ENCODE data around the gene DOCK1. TPM values are rescaled to one million over a fixed set of nuclear protein-coding genes. Genes with fewer than 3 reads are reported as not detected.

DOCK1 gene
- total RNA-seq, 2 experiments from 2014 or later: 0.14 to 0.18 TPM

GRCh38 chr10:127313996-127314700 is 408.9 kb downstream of the DOCK1 start:
- Mint-ChIP-seq H3K4me3 (no peak overlapping the region), H3K4me1 (ENCODE audit: low read depth) (no peaks in the 10 kb centered on the region), H3K27ac (no peak overlapping the region), H3K36me3 (ENCODE audit: low read depth) (no peaks in the 10 kb centered on the region), H3K9me3 (no peaks in the 10 kb centered on the region), H3K27me3 (peaks cover 4% of the 10 kb centered on the region)
- DNase-seq: no peak
- ChIA-PET CTCF (no interaction called here), POLR2A (interaction anchor here (0.6 kb wide), 1 partner anchor 105 kb away, joined by 3 read pairs; no protein-coding TSS in a partner anchor)
- no peak for TF ChIP-seq CTCF (IDR thresholded peaks at IDR 0.05)
- ATAC-seq: no peak
- intact Hi-C loops (cut with micrococcal nuclease): no loop called here

GRCh38 chr10:127314797-127315196 is 409.6 kb downstream of the DOCK1 start:
- H3K4me1 Mint-ChIP-seq (ENCODE audit: low read depth): no peaks in the 10 kb centered on the region
- POLR2A ChIA-PET: no interaction called here
- DNase-seq (no peak), ATAC-seq (no peak)
- H3K9me3 Mint-ChIP-seq: no peaks in the 10 kb centered on the region
- H3K27ac Mint-ChIP-seq: no peak overlapping the region
- intact Hi-C loops (cut with micrococcal nuclease): no loop called here
- no peaks in the 10 kb centered on the region for H3K36me3 Mint-ChIP-seq (ENCODE audit: low read depth)
- H3K27me3 Mint-ChIP-seq: peaks cover 4% of the 10 kb centered on the region
- no peak for TF ChIP-seq CTCF (IDR thresholded peaks at IDR 0.05)
- no peak overlapping the region for H3K4me3 Mint-ChIP-seq
- CTCF ChIA-PET: no interaction called here

- ATAC-seq: no peak
- POLR2A ChIA-PET: no interaction called here
- no peaks in the 10 kb centered on the region for H3K9me3 Mint-ChIP-seq
- TF ChIP-seq CTCF (IDR thresholded peaks at IDR 0.05): no peak
- no peak overlapping the region for H3K27ac Mint-ChIP-seq
- DNase-seq: no peak
- no peak overlapping the region for H3K4me3 Mint-ChIP-seq
- intact Hi-C loops (cut with micrococcal nuclease): no loop called here
- no peaks in the 10 kb centered on the region for H3K4me1 Mint-ChIP-seq (ENCODE audit: low read depth)
- no peaks in the 10 kb centered on the region for H3K36me3 Mint-ChIP-seq (ENCODE audit: low read depth)
- peaks cover 4% of the 10 kb centered on the region for H3K27me3 Mint-ChIP-seq
- CTCF ChIA-PET: no interaction called here
Measured at GRCh38 chr10:127315888-127316287, 410.7 kb downstream of the DOCK1 start.

DNA sequence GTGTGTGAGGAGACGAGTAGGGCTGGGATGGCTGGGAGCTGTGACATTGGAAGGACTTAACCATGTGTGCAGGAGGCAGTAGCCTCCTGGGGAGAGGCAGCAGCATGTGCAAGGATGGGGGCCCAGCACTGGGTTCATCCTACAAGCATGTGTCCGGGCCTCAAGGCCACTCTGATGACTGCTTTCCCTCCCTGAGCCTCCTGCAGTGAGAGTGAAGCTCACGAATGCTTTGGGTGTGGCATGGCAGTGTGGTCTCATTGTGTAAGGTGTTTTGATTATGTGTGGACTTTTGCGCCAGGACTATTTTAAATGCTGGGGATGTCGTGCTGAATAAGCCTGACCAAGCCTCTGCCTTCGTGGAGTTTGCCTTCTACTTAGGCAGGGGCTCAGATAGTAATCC is 413.2 kb downstream of the DOCK1 start:
- no peaks in the 10 kb centered on the region for H3K9me3 Mint-ChIP-seq
- POLR2A ChIA-PET: no interaction called here

More for the DNA sequence above, 413.2 kb downstream of the DOCK1 start:
- no peaks in the 10 kb centered on the region for H3K27me3 Mint-ChIP-seq
- TF ChIP-seq CTCF (IDR thresholded peaks at IDR 0.05): no peak
- no peaks in the 10 kb centered on the region for H3K4me1 Mint-ChIP-seq (ENCODE audit: low read depth)
- H3K36me3 Mint-ChIP-seq (ENCODE audit: low read depth): no peaks in the 10 kb centered on the region
- no peak for DNase-seq
- H3K27ac Mint-ChIP-seq: no peak overlapping the region
- intact Hi-C loops (cut with micrococcal nuclease): no loop called here
- H3K4me3 Mint-ChIP-seq: no peak overlapping the region
- CTCF ChIA-PET: no interaction called here
- ATAC-seq: no peak
